GM19193 (cell line): ENCODE measurements around the gene CRYGA.

ENCODE experiments used
- POLR2A ChIP-seq: IDR thresholded peaks from 4 replicates; pipeline ENCODE4 v1.6.1; 2011; ENCODE audit not compliant: insufficient read depth, insufficient read length; ENCODE audit errors: extremely low read depth

Gene CRYGA

DNA sequence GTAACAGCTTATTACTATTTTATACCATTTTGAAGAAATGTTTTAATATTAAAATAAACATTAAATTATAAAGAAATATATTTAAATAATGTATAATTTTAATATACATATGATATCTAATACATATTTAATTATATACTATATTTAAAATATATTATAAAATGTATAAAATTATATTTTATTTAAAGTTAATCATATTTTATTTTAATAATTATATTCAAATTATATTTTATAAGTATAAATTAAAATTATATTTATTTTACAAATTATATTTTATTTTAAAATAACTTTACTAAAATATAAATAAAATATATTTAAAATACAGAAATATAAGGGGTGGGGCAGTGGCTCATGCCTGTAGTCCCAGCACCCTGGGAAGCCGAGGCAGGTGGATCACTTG, 41.1 kb downstream of the CRYGA start:
- no peak for TF ChIP-seq POLR2A

GRCh38 chr2:208118918-208119317, 44.5 kb downstream of the CRYGA start:
- no peak for TF ChIP-seq POLR2A

DNA sequence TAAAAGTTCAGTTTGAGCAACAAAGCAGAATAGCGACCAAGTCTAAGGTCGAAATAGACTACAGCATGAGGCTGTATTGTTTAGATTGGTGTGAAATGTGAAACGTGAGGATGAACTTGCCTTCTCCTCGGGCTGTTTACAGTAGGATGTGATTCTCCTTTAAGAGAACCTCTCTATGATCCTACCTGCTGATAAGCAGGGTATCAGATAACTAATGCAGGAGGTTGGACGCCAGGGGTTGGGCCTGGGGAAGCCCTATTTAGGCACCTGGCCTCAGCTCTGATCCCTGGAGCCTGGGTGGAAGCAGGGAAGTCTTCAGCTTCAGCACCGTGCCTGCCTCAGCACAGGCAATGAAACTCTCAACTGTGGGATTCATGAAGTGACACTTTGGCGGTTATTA, 50.4 kb downstream of the CRYGA start:
- no peak for TF ChIP-seq POLR2A
